GM12801 (cell line): ENCODE results near the gene PTPRN2.

Source experiments
- TF ChIP-seq, protein P1 (sequence below): IDR thresholded peaks from one replicate; pipeline ENCODE4 v1.5.1; 2011; ENCODE audit warnings: control low read depth; ENCODE audit not compliant: insufficient read length; ENCODE audit errors: extremely low read depth

Gene PTPRN2

DNA sequence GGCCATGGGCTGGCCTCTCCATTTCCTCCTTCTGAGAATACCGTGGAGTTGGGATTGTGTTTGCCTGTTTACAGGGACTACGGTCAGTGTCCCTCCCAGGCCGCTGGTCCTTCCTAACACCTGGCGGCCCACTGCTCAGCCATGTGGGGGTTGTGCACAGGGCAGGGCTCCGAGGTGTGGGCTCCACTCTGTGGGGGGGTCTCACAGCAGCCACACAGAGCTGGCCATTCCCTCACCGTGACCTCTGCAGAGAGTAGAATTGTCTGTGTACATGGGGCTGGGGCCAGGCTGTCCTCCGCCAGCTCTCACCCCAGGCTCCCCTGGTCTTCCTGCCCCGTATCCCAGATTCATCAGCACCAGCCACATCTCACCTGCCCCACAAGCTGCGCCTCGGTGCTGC is 60.1 kb downstream of the PTPRN2 start:
- TF ChIP-seq, protein P1, sequence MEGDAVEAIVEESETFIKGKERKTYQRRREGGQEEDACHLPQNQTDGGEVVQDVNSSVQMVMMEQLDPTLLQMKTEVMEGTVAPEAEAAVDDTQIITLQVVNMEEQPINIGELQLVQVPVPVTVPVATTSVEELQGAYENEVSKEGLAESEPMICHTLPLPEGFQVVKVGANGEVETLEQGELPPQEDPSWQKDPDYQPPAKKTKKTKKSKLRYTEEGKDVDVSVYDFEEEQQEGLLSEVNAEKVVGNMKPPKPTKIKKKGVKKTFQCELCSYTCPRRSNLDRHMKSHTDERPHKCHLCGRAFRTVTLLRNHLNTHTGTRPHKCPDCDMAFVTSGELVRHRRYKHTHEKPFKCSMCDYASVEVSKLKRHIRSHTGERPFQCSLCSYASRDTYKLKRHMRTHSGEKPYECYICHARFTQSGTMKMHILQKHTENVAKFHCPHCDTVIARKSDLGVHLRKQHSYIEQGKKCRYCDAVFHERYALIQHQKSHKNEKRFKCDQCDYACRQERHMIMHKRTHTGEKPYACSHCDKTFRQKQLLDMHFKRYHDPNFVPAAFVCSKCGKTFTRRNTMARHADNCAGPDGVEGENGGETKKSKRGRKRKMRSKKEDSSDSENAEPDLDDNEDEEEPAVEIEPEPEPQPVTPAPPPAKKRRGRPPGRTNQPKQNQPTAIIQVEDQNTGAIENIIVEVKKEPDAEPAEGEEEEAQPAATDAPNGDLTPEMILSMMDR = no peak

DNA sequence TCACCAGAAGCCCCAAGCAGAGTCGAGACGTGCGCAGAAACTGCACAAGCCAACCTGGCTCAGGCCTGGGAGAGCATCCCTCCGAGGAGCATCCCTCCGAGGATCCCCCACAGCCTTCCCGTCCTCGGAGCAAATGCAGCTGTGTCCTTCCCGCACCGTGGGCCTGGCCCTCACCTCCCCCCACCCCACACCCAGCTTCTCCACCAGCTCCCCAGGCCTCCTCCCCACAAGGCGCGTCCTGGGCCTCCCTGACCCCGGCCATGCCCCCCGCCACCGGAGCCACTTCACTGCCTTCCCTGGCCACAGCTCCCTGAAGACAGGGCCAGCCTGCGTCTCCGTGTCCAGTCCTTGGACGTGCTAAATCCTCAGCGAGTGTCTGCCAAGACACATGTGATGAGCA is 60.6 kb downstream of the PTPRN2 start:
- TF ChIP-seq, protein P1 = no peak

DNA sequence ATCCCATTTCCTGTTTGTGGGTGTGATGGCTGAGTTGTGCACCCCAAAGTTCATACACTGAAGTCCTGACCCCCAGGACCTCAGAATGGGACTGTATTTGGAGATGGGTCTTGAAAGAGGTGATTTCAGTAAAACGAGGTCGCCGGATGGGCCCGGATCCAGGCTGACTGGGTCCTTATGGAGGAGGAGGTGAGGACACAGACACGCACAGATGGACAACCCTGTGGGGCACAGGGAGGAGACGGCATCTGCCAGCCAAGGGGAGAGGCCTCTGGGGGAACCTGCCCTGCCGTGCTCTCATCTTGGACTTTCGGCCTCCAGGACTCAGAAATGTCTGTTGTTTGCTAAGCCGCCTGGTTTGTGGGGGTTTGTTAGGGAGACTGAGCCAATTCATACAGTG is 61.1 kb downstream of the PTPRN2 start:
- TF ChIP-seq, protein P1 = no peak

DNA sequence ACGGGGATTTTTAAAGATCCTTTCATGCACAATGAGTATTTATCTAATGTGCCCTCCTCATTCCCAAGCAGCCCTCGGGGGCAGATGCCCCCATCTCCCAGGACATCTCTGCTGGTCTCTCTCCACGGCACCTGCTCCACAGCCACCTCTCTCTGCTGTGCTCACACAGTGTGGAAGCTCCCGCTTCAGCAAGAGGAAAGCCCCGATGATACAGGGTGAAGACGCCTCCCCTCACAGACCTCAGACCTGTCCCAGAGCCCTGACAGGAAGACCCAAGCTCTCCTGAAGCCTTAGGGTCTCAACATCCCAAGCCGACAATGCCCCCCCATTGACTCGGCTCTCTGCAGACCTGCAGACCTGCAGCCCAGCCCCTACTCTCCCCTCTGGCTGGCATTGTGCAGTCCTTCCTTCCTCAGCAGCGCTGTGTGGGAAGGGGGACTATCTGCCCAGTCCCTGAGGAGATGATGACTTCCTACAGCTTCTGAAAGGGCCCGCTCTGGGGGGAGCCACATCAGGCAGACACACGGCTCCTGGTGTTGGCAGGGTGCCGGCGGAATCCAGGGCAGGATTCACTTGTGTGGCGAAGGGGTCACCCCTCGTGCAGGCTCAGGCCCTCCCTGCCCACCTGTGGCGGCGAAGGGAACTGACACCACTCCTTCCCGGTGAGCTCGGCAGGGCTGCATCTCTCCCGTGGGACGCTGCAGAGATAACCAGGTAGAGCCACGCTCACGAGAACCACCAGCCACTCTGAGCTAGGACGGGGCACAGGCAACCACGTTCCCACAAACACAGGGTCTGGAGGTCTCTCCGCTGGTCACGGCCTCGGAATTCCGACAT is 61.8 kb downstream of the PTPRN2 start:
- TF ChIP-seq, protein P1 = no peak

DNA sequence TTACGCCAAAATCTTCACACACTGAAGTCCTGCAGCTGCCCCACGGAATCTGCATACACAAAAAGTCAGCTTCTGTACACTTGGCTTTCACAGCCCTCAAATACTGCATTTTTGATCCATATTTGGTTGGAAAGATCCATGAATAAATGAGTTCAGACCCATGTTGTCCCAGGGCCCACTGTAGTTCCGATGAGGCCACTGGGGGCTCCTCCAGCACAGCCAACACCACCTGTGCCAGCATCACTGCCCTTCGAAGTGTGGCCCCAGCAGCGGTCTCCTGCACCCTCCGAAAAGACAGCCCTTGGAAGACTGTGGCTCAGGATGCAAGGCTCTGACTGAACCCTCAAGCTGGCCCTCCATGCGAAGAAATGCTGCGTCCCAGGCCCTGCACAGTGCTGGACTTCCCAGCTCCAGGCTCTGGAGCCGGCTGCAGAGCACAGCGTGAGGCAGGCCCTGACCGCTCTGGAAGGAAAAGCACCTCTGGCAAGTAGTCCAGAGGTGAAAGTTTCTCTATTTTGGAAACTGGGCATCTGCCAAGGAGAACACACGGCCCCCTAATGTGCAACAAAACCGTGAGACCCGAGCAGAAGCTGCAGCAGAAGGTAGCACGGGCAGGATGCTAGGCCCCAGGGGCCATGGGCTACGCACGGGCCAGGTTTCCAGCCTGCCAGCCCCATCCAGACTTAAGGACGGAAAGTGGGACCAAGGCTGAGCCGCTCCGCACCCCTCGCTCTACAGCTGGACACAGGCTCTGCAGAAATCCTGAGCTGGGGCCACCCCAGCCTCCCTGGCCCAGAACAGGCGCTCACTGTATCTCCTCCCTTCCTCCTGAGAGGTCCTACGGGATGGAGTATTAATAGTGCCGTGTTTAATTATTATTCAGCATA is 62.6 kb downstream of the PTPRN2 start:
- TF ChIP-seq, protein P1 = no peak

DNA sequence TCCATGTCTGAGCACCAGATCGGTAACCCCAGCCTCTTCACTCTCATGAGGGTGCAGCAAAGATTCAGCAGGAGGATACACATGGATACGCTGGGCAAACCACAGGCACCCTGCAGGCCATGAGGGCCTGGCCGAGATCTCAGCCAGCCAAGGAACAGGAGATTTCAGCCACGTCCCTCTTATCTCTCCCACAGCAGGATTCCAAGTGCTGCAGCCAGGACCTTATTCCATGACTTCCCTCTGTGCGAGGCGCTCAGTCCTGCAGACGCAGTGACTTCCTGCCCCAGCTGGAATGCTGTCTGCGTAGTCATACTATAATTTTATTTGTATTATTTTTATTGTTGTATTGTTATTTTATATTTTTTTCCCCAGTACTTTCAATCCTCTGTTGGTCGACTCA is 66.8 kb downstream of the PTPRN2 start:
- TF ChIP-seq, protein P1 = no peak

DNA sequence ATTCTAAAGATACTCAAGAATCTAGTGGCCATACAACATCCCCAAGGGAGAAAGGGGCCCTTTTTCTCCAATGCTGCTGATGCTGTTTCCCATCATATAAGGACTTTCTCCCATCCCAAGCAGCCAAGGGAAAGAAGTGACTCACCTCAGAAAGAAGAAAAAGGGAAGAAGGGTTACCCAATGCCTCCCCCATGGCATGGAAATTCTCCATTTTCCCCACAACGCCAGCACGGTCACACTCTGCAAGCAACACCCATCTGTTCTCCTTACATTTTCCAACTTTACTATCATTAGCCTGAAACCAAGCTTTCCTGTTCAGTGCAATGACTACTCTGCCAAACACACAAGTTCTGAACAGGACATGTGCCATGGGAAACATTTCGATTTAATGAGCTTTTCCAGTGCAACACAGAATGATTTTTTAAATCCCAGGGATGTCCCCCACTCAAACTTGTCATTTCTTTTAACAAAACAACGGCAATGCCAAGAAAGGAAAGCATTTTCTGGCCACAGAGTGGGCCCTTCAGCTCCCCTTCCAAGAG is 67.9 kb downstream of the PTPRN2 start:
- TF ChIP-seq, protein P1 = no peak
